ENCODE results near the gene HDAC9.

The HDAC9 gene

DNA sequence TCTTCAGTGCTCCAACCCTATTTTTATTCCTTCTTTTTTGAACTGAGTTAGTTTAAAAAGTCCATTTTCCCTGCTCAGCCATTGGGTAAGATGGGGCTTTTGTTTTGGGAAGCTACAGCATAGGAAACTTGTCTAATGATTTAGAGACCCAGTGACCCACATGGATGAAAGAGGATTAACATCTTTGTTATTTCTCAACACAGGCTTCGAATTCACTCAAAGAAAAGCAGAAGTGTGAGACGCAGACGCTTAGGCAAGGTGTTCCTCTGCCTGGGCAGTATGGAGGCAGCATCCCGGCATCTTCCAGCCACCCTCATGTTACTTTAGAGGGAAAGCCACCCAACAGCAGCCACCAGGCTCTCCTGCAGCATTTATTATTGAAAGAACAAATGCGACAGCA is 152.0 kb downstream of the HDAC9 start:
- ATAC-seq (ENCODE audit: insufficient read depth, low read depth) (no peak), DNase-seq (no peak)
- no peaks in the 10 kb centered on the region for H3K36me3 ChIP-seq (ENCODE audit: insufficient read depth, low read length)

GRCh38 chr7:18648849-18649758 is 153.6 kb downstream of the HDAC9 start:
- no peaks in the 10 kb centered on the region for H3K79me2 ChIP-seq (ENCODE audit: insufficient read depth, low read length)
- no peak overlapping the region for H3K4me2 ChIP-seq (ENCODE audit: insufficient read depth, low read length)
- H3K9ac ChIP-seq (ENCODE audit: low read depth, low read length) = no peak overlapping the region
- H3K36me3 ChIP-seq (ENCODE audit: insufficient read depth, low read length) = no peaks in the 10 kb centered on the region
- H2AFZ ChIP-seq (ENCODE audit: low read depth, low read length) = no peak overlapping the region
- no peak for TF ChIP-seq EZH2 (IDR thresholded peaks at IDR 0.05; ENCODE audit: borderline replicate concordance, low read depth, low read length, severe bottlenecking)
- TF ChIP-seq, protein P1, sequence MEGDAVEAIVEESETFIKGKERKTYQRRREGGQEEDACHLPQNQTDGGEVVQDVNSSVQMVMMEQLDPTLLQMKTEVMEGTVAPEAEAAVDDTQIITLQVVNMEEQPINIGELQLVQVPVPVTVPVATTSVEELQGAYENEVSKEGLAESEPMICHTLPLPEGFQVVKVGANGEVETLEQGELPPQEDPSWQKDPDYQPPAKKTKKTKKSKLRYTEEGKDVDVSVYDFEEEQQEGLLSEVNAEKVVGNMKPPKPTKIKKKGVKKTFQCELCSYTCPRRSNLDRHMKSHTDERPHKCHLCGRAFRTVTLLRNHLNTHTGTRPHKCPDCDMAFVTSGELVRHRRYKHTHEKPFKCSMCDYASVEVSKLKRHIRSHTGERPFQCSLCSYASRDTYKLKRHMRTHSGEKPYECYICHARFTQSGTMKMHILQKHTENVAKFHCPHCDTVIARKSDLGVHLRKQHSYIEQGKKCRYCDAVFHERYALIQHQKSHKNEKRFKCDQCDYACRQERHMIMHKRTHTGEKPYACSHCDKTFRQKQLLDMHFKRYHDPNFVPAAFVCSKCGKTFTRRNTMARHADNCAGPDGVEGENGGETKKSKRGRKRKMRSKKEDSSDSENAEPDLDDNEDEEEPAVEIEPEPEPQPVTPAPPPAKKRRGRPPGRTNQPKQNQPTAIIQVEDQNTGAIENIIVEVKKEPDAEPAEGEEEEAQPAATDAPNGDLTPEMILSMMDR (IDR thresholded peaks at IDR 0.05; ENCODE audit: borderline replicate concordance, extremely low read depth, low read length, poor library complexity, severe bottlenecking) = no peak
- no peaks in the 10 kb centered on the region for H4K20me1 ChIP-seq (ENCODE audit: insufficient read depth, low read length)
- ATAC-seq (ENCODE audit: insufficient read depth, low read depth) = peak; percentile 58; the same call in 1 of the 3 replicates
- H3K27ac ChIP-seq (ENCODE audit: low read length) = no peak overlapping the region
- H3K4me1 ChIP-seq (ENCODE audit: insufficient read depth, low read length) = no peaks in the 10 kb centered on the region
- no peak overlapping the region for H3K4me3 ChIP-seq (ENCODE audit: low read depth in 1 of 2, low read length in 2 of 2)
- no peaks in the 10 kb centered on the region for H3K9me3 ChIP-seq (ENCODE audit: insufficient read depth, low read length, severe bottlenecking)
- no peaks in the 10 kb centered on the region for H3K27me3 ChIP-seq (ENCODE audit: insufficient read depth, low read length, poor library complexity)
- DNase-seq = no peak

More for the DNA sequence above, 152.0 kb downstream of the HDAC9 start:
- no peaks in the 10 kb centered on the region for H3K4me1 ChIP-seq (ENCODE audit: insufficient read depth, low read length)
- H3K9ac ChIP-seq (ENCODE audit: low read depth, low read length) = no peak overlapping the region
- no peak for TF ChIP-seq EZH2 (IDR thresholded peaks at IDR 0.05; ENCODE audit: borderline replicate concordance, low read depth, low read length, severe bottlenecking)
- H3K4me3 ChIP-seq (ENCODE audit: low read depth in 1 of 2, low read length in 2 of 2) = no peak overlapping the region
- no peaks in the 10 kb centered on the region for H3K9me3 ChIP-seq (ENCODE audit: insufficient read depth, low read length, severe bottlenecking)
- H3K79me2 ChIP-seq (ENCODE audit: insufficient read depth, low read length) = no peaks in the 10 kb centered on the region
- no peak overlapping the region for H2AFZ ChIP-seq (ENCODE audit: low read depth, low read length)
- no peak overlapping the region for H3K4me2 ChIP-seq (ENCODE audit: insufficient read depth, low read length)
- no peaks in the 10 kb centered on the region for H4K20me1 ChIP-seq (ENCODE audit: insufficient read depth, low read length)
- no peaks in the 10 kb centered on the region for H3K27me3 ChIP-seq (ENCODE audit: insufficient read depth, low read length, poor library complexity)
- H3K27ac ChIP-seq (ENCODE audit: low read length) = no peak overlapping the region

DNA sequence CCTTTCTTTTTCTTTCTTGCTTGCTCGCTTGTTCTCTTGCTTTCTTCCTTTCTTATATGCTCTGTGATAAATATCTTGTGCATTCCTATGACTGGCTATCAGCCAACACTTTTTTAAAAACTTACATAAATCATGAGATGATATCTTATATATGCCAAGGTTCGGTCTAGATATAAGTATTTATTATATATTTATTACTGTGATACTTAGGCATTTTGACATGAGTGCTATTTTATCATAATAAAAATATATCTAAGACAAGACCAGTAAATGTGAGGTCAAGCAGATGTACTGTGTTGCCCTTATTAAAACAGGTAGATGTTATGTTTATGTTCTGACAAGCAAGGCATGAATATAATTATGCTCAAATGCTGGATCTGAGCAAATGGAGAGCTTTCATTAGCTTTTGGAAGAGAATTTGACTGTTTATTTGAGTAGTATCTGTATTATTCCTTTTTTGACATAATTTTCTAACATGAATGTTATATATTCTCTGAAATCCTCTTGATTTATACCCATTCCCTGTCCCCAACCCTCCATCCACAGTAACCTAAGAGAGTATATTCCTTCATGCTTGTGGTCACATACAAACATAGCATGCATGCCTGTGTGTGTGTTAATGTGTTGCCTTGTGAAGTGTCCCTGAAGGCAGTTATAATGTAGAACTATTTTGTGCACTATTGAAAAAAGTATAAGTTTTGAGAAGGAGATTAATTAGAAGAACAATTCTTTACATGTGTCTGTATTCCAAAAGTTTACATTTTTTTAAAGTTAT is 158.0 kb downstream of the HDAC9 start:
- no peaks in the 10 kb centered on the region for H4K20me1 ChIP-seq (ENCODE audit: insufficient read depth, low read length)
- ATAC-seq (ENCODE audit: insufficient read depth, low read depth) (no peak), DNase-seq (no peak)
- H3K4me3 ChIP-seq (ENCODE audit: low read depth in 1 of 2, low read length in 2 of 2) = no peak overlapping the region
- H3K9me3 ChIP-seq (ENCODE audit: insufficient read depth, low read length, severe bottlenecking) = no peaks in the 10 kb centered on the region
- TF ChIP-seq, protein P1 (IDR thresholded peaks at IDR 0.05; ENCODE audit: borderline replicate concordance, extremely low read depth, low read length, poor library complexity, severe bottlenecking) = no peak
- TF ChIP-seq EZH2 (IDR thresholded peaks at IDR 0.05; ENCODE audit: borderline replicate concordance, low read depth, low read length, severe bottlenecking) = no peak
- H3K79me2 ChIP-seq (ENCODE audit: insufficient read depth, low read length) = no peaks in the 10 kb centered on the region
- no peak overlapping the region for H2AFZ ChIP-seq (ENCODE audit: low read depth, low read length)
- H3K9ac ChIP-seq (ENCODE audit: low read depth, low read length) = no peak overlapping the region
- H3K27me3 ChIP-seq (ENCODE audit: insufficient read depth, low read length, poor library complexity) = no peaks in the 10 kb centered on the region
- H3K4me1 ChIP-seq (ENCODE audit: insufficient read depth, low read length) = no peaks in the 10 kb centered on the region
- no peak overlapping the region for H3K4me2 ChIP-seq (ENCODE audit: insufficient read depth, low read length)
- H3K27ac ChIP-seq (ENCODE audit: low read length) = no peak overlapping the region
- H3K36me3 ChIP-seq (ENCODE audit: insufficient read depth, low read length) = no peaks in the 10 kb centered on the region

DNA sequence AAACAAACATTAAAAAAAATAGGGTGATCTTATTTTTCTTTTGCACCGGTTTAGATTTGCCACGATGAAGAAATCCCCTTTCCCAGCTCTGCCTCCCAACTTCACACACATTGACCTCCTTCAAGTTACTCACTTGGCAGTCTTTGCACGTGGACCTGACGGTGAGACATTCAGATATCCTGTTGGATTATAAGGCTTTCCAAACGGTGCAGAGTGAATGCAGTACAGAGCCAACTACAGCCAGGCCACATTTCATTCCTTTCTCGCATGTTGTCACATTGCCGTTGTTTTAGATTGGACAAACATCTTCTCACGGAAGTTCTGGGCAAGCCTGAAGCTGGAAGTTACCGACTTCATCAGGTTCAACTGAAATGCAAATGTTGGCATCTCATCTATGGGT is 159.2 kb downstream of the HDAC9 start:
- Histone ChIP-seq H3K27me3 (ENCODE audit: insufficient read depth, low read length, poor library complexity) (no peaks in the 10 kb centered on the region), H3K27ac (ENCODE audit: low read length) (no peak overlapping the region), H3K9me3 (ENCODE audit: insufficient read depth, low read length, severe bottlenecking) (no peaks in the 10 kb centered on the region), H3K36me3 (ENCODE audit: insufficient read depth, low read length) (no peaks in the 10 kb centered on the region), H3K4me2 (ENCODE audit: insufficient read depth, low read length) (no peak overlapping the region), H3K79me2 (ENCODE audit: insufficient read depth, low read length) (no peaks in the 10 kb centered on the region), H2AFZ (ENCODE audit: low read depth, low read length) (no peak overlapping the region), H3K4me3 (ENCODE audit: low read depth in 1 of 2, low read length in 2 of 2) (no peak overlapping the region), H3K4me1 (ENCODE audit: insufficient read depth, low read length) (no peaks in the 10 kb centered on the region), H4K20me1 (ENCODE audit: insufficient read depth, low read length) (no peaks in the 10 kb centered on the region), H3K9ac (ENCODE audit: low read depth, low read length) (no peak overlapping the region)
- no peak for TF ChIP-seq EZH2 (IDR thresholded peaks at IDR 0.05; ENCODE audit: borderline replicate concordance, low read depth, low read length, severe bottlenecking)
- TF ChIP-seq, protein P1 (IDR thresholded peaks at IDR 0.05; ENCODE audit: borderline replicate concordance, extremely low read depth, low read length, poor library complexity, severe bottlenecking) = no peak
- DNase-seq = no peak
- ATAC-seq (ENCODE audit: insufficient read depth, low read depth) = no peak

All from DND-41 (cell line).